ENCODE data around the gene SIRT6.
"Not testable (repeated sequence)": the region's sequence is repeated elsewhere in the genome, so short reads cannot be mapped to it uniquely, and the experiment has no call there.

The SIRT6 gene

DNA sequence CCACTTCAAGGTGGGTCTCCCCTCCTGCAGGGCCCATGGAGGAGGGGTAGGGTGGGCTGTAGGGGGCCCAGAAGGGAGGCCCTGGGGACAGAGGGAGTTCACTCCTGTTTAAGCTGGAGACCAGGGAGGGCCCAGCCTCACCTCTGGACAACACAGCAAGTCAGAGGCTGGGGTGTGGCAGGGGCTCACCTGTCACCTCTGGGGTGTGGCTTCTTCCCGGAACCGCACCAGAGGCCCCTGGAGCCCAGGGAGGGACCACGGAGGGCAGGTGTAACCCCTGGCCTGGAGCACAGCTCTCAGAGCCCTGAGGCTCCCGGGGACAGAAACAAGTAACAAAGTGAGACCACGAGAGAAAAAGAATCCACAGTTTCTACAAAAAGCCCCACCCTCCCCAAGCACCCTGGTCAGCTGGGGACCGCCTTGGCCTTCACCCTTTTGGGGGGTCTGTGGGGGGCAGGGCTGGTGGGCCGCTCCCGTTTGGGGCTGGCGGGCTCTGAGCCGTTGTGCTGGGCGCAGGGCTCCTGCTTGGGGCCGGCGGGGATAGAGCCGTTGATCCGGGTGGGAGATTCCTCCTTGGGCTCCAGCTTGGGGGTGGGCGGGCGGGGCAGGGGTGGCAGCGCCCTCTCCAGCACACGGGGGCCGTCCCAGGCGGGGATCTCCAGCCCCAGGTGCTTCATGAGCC, 8.0 kb downstream of the SIRT6 start:
- DNase-seq (ENCODE audit: low spot score): no peak

DNA sequence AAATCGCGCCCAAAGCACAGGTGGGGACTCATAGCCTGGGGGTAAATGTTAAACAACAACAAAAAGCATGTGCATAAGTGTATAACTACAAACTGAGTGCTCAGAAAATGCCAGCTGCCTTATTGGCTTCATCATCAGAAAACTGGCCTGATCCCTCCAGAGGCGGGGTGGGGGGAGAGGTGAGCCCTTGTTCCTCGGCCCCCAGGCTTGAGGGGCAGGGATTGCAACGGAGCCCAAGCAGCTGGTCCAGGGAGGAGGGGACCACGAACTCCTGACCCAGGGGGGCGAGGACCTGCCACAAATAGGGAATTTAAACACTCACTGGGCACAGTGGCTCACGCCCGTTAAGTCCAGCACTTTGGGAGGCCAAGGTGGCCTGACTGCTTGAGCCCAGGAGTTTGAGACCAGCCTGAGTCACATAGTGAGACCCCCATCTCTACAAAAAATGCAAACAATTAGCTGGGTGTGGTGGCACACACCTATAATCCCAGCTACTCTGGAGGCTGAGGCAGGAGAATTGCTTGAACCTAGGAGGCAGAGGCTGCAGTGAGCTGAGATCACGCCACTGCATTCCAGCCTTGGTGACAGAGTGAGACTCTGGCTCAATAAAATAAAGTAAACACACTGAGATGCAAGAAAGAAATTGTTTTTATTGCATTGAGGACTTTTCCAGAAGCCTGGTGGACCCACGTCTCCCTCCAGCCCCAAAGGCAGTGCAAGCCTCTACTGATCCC, 8.7 kb downstream of the SIRT6 start:
- DNase-seq (ENCODE audit: low spot score): no peak

DNA sequence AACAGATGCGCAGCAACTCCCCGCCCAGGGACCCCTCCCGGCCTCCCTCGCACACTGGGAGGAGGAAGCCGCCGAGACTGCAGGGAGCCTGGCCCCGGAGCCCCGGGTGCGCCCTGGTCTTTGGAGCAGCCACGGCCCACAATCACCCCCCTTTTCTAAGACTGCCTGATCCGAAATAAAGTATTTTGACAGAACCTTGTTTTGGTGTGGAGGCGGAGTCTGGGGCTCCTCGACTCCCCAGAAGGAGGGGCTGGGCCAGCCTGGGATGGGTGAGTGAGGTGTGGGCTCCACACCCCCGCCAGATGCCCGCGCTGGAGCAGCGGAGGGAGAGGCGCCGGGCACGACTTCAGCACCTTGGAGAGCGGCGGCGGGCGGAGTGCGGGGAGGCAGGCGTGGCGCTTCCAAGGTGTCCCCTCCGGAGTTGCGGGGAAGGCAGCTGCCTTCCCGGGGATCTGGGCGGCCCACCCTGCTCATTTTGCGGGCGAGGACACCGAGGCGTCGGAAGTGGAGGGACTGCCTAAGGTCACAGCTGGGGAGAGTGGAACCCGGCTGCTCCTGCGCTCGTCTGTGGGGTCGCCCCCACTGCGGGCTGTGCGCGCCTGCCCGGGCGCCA, 9.4 kb downstream of the SIRT6 start:
- peak; percentile 84 for DNase-seq (ENCODE audit: low spot score)

DNA sequence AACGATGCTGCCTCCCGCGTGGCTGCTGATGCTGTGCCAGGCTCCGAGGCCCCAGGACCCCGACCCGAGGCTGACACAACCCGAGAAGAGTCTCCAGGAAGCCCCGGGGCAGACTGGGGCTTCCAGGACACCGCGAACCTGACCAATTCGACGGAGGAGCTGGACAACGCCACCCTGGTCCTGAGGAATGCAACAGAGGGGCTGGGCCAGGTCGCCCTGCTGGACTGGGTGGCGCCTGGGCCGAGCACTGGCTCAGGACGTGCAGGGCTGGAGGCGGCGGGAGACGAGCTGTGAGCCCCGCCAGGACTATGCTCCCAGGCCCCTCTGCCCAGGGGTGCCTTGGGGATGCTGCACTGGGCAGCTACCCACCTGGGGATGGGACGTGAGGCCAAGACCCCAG, 10.7 kb downstream of the SIRT6 start:
- no peak for DNase-seq (ENCODE audit: low spot score)

DNA sequence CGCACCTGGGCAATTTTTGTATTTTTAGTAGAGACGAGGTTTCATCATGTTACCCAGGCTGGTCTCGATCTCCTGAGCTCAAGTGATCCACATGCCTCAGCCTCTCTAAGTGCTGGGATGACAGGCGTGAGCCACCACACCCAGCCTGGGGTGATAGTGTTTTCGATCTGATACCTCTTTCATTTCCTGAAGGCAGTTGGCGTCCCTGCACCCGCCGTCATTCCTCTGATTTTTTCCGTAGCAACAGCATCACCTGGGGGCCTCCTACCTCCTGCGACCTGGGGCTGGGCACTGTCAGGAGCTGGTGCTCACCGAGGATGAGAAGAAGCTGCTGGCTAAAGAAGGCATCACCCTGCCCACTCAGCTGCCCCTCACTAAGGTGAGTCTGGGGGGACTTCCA, 18.1 kb downstream of the SIRT6 start:
- DNase-seq (ENCODE audit: low spot score): no peak

DNA sequence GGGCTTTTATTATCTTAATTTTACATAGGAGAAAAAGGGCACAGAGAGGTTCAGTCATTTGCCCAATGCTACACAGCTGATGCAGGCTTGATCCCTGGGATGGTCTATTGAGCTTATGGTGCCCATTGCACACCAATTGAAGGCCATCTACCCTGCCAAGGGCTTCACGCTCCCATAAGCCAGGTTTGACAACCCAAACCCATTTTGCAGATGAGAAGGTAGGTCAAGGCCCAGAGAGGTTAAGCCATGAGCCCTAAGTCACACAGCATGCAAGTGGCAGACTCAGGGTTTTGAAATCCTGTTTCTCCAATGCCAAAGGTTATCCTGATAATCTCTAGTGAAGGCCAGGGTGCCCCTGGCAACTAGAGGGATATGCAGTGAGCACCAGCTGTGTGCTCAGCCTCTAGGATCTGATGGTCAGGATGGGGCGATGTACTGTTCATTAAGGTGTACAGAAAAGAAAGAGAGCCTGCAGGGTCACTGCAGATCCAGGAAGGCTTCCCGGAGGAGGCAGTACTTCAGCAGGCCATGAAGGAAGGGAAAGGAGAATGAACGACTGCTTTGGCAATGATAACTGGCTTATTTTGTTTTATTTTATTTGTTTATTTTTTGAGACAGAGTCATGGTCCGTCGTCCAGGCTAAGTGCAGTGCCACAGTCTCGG, 20.8 kb downstream of the SIRT6 start:
- DNase-seq (ENCODE audit: low spot score): no peak

DNA sequence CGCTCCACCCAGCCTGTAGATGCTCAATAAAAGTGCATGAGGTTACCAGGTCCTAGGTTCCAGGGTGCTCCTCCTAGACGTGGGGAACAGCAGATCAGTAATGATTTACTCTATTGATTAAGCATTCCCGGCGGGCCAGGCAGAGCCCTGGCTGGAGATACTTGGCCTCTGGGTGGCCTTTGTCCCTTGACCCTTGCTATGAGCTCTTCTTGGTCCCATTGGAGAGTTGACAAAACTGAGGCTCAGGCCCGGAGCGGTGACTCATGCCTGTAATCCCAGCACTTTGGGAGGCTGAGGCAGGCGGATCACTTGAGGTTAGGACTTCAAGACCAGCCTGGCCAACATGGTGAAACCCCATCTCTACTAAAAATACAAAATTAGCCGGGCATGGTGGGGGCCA, 24.4 kb downstream of the SIRT6 start:
- DNase-seq (ENCODE audit: low spot score): not testable (repeated sequence)

DNA sequence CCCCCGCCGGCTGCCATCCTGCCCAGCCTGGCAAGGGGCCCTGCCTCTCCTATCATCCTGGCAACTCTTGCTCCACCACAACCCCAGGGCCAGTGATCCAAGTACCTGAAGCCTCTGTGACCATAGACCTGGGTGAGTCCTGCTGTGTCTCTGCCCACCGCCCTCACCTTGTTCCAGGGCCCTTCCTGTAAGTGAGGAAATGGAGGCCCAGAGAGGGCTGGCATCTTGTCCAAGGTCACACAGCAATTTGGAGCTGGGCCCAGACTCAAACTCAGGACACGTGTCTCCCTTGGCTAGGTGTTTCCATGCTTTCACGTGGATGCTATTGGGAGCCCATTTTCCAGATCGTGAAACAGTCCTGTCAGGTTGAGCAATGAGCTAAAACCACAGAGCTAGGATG, 25.2 kb downstream of the SIRT6 start:
- DNase-seq (ENCODE audit: low spot score): no peak

DNA sequence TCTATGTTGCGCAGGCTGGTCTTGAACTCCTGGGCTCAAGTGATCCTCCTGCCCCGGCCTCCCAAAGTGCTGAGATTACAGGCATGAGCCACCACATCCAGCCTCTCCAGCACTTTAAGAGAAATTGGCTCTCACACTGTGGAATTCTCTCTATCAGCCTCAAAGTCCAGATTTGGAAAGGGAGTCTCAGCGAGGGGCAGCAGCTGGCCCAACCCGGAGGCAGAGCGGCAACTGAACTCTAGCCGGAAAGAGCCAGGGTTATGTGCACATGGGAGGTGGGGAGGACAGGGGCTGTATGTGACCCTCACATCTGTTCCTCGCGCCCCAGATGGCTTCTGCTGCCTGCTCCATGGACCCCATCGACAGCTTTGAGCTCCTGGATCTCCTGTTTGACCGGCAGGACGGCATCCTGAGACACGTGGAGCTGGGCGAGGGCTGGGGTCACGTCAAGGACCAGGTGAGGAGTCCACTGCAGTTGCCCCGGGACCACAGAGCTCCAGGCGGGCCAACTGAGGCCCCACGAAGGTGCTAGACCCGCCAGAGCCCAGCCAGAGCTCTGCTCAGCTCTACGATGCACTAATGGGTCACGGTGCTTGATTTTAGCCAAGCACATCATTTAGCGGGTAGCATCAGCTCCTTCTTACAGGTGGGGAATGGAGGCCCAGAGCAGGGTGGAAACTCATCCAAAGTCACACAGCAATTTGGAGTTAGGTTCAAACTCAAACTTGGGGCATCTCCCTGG, 27.6 kb downstream of the SIRT6 start:
- DNase-seq (ENCODE audit: low spot score): no peak

DNA sequence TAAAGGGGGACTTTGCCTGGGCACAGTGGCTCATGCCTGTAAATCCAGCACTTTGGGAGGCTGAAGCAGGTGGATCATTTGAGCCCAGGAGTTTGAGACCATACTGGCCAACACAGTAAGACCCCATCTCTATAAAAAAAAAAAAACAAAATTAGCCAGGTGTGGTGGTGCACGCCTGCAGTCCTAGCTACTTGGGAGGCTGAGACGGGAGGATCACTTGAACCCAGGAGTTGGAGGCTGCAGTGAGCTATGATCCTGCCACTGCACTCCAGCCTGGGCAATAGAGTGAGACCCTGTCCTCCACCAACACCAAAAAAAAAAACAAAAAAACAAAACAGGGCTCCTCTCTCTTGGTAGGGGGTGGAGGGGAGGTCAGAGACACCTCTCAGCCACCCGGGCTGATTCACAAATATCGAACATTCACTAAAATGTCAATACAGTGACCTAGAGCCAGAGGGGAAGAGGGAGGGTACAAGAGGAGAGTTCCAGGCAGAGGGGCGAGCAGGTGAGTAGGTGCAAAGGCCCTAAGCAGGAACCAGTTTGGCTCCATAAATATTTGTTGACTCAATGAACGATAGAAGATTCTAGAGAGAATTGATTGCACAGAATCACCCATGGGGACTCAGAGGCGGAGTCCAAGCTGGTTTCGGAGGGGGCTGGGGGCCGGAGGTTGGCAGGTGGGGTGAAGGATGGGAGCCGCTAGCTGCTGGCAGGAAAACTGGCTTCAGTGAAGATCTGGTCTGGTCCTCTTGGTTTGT, 29.9 kb downstream of the SIRT6 start:
- no peak for DNase-seq (ENCODE audit: low spot score)

DNA sequence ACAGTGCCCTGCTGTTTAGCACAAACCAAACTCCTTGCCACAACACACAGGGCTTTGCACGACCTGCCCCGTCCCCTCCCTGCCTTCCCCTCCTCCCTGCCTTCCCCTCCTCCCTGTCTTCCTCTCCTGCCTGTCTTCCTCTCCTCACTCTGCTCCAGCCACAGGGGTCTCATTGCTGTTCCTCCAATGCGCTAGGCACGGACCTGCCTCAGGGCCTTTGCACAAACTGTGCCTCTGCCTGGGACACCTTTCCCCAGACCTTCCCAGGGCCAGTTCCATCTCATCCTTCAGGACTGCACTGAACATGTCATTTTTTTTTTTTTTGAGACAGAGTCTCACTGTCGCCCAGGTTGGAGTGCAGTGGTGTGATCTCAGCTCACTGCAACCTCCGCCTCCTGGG, 30.7 kb downstream of the SIRT6 start:
- no peak for DNase-seq (ENCODE audit: low spot score)

DNA sequence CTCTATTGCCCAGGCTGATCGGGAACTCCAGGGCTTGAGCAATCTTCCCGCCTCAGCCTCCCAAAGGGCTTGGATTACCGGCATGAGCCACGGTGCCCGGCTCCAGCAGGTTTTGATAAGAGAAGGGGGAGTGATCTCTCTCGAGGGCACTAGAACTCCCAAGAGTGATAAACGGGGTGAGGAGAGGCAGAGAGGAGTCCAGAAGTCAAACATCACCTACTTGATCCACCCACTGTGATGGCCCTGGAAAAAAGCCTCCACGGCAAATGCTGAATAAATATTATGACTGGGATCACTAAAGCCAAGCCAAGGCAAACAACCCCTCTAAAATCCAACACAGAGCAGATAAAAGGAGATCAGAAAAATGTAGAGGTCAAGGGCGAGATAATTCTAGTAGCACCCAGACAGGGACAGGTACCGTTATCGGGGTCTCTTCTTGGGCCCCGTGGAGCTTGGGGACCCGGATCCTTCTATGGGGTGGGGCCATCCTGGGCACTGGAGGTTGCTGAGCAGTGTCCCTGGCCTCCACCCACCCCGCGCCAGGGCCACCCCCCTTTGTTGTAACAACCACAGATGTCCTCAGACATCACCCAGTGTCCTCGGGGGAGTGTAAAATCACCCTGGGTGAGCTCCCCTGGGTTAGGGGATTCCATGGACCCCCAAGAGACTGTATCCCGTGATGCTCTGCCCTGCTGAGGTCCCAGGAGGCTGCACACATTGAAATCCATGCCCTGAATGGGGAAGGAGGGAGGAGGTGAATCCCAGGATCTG, 32.7 kb downstream of the SIRT6 start:
- DNase-seq (ENCODE audit: low spot score): peak; percentile 1

DNA sequence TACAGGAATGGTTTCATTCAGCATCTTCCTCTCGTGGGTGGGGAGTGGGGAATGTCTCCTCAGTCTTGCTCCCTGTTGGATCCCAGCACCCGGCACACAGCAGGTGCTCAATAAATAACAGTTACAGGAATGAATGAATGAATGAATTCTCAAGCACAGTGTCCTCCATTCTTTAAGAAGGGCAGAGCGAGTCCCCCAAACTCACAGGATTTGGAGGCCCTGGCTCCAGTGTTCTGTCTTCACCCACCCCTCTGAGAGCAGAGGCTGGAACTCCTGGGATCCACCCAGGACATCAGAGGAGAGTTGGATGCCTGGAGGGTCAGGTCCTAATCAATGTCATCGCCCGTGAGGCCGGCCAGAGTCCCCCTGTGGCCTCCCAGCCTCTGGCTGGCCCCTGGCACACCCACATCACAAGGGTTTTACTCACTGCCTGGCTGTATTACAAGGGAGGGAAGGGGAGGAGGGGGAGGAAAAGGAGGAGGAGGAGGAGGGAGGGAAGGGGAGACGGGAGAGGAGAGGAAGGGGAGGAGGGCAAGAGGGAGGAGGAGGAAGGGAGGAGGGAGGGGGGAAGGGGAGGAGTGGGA, 37.6 kb downstream of the SIRT6 start:
- peak; percentile 58 for DNase-seq (ENCODE audit: low spot score)

DNA sequence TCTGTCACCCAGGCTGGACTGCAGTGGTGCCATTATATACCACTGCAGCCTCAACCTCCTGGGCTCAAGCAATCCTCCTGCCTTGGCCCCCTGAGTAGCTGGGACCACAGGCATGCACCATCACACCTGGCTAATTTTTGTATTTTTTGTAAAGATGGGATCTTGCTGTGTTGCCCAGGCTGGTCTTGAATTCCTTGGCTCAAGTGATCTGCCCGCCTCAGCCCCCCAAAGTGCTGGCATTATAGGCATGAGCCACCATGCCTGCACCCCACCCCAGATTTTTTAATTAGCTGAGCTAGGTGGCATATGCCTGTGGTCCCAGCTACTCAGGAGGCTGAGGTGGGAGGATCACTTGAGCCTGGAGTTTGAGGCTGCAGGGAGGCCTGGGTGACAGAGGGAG, 39.4 kb downstream of the SIRT6 start:
- not testable (repeated sequence) for DNase-seq (ENCODE audit: low spot score)

DNA sequence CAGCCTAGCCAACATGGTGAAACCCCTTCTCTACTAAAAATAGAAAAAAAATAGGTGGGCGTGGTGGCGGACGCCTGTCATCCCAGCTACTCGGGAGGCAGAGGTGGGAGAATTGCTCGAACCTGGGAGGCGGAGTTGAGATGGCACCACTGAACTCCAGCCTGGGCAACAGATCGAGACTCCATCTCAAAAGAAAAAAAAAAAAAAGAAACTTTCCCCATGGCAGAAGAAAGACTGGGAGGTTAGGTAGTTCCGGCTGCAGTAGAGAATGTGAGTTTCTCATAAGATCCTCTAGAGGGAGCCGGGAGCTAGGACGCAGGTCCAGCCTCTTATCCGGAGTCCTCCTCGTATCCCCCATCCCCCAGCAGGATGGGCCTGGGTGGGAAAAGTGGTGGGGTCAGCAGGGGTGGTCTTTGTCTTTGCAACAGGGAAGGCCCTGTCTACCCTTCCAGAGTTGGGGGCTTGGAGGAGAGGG, 42.1 kb downstream of the SIRT6 start:
- peak; percentile 90 for DNase-seq (ENCODE audit: low spot score)

DNA sequence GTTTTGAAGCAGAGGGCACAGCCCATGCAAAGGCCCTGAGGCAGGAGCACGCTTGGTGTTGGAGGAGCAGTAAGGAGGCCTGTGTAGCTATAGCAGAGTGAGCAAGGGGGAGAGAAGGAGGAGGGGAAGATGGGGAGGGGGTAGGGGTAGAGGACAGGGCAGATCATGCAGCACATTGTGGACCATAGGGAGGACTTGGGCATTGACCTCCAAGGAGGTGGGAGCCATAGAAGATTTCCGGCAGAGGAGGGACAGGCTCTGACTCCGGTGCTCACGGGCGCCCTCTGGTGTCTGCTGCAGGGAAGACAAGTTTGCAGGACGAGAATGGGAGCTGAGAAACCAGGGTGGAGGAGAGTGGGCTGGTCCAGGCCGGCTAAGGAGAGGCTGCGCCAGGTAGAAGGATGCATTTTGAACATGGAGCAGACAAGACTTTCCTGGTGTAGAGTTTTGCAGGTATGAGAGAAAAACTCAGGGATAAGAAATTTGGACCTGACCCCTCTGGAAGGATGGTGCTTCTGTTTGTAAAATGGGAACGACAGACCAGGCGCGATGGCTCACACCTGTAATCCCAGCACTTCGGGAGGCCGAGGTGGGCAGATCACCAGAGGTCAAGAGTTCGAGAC, 42.6 kb downstream of the SIRT6 start:
- DNase-seq (ENCODE audit: low spot score): peak; percentile 84

DNA sequence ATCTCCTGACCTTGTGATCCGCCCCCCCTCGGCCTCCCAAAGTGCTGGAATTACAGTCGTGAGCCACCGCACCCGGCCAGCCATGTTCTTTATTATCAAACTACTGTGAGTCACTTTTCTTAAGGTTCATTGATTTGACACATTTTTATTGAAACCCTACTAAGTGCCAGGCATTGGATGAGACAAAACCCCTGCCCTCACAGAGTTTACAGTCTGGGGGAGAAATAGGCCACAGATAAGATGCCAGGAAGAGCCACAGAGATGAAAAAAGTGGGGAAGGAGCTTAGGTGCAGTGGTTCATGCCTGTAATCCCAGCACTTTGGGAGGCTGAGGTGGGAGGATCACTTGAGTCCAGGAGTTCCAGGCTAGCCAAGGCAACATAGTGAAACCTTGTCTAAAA, 43.9 kb downstream of the SIRT6 start:
- DNase-seq (ENCODE audit: low spot score): no peak

DNA sequence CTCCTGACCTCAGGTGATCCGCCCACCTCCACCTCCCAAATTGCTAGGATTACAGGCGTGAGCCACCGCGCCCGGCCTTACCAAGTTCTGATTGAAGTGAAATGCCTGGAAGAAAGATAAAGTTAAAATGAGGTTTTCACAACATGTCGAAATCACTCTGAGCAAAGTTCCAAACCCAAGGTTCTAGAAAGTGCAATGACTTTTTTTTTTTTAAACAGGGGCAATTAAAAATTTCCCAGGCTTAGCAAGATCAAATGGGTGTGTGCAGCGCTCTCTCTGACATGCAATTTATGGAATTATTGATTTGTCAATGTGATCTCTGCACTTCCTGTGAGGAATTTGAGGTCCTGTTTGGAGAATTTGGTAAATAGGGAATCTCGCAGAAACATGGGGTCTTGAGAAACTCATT, 45.7 kb downstream of the SIRT6 start:
- no peak for DNase-seq (ENCODE audit: low spot score)

DNA sequence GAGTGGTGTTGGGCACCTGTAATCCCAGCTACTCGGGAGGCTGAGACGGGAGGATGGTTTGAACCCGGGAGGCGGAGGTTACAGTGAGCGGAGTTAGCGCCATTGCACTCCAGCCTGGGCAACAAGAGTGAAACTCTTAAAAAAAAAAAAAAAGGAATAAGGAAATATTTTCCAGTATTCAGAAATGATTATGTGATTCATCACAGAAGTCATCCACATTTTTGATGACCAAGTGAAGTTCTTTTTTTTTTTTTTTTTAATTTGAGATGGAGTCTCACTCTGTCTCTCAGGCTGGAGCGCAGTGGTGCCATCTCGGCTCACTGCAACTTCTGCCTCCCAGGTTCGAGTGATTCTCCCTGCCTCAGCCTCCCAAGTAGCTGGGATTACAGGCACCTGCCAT, 47.0 kb downstream of the SIRT6 start:
- DNase-seq (ENCODE audit: low spot score): not testable (repeated sequence)

DNA sequence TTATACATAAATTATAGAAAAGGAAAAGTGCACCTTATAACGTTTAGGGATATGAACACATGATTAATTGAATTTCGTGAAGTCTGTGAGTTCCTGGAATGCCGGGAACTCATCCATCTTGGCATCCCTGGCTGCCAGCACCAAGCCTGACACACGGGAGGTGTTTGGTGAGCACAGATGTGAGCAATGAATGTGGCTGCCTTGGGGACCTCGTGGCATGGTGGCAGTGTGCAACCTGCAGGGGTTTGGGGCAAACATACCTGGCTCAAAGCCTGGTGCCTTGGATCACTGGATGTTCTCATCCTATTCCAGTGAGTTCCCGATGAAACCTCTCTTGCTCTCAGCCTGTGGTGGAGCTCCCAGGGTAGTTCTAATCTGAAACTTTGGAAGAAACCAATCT, 48.0 kb downstream of the SIRT6 start:
- DNase-seq (ENCODE audit: low spot score): no peak

All from GM03348 (cell line).